Activated naive CD4-positive, alpha-beta T cell treated with anti-CD3 and anti-CD28 coated beads, Interleukin-2, amount 50 U/mL, for 72 hours (primary cell): ENCODE results near the gene CIART. TPM values are rescaled to one million over a fixed set of nuclear protein-coding genes. Genes with fewer than 3 reads are reported as not detected.
"Not testable (repeated sequence)": the region's sequence is repeated elsewhere in the genome, so short reads cannot be mapped to it uniquely, and the experiment has no call there.

Experiments used
- ATAC-seq, 2 donors: fragments of 150-1000 bp; cut with Tn5 transposase; 2 replicates each; pipeline ENCODE4 v1.10.0; 2021; ENCODE audit warnings: mild to moderate bottlenecking in 2 of 2, moderate library complexity in 2 of 2
- DNase-seq, 2 donors: peaks; one replicate each; pipeline ENCODE4 v3.0.0; 2021 to 2022; ENCODE audit warnings: low spot score in 2 of 2
- H3K27ac Mint-ChIP-seq, 2 donors: one replicate each; pipeline ENCODE4 v1.8.0; 2022; ENCODE audit warnings: mild to moderate bottlenecking in 2 of 2, mixed read lengths in 2 of 2
- H3K36me3 Mint-ChIP-seq, 2 donors: one replicate each; pipeline ENCODE4 v1.8.0; 2022; ENCODE audit warnings: mixed read lengths in 2 of 2
- H3K9me3 Mint-ChIP-seq, 2 donors: one replicate each; pipeline ENCODE4 v1.8.0; 2022; ENCODE audit warnings: mixed read lengths in 2 of 2
- total RNA-seq, 2 donors: library from RNA; stranded (reverse); gene quantifications; one replicate each; pipeline ENCODE4 v1.2.3, GENCODE V29; 2022

The CIART gene, protein sequence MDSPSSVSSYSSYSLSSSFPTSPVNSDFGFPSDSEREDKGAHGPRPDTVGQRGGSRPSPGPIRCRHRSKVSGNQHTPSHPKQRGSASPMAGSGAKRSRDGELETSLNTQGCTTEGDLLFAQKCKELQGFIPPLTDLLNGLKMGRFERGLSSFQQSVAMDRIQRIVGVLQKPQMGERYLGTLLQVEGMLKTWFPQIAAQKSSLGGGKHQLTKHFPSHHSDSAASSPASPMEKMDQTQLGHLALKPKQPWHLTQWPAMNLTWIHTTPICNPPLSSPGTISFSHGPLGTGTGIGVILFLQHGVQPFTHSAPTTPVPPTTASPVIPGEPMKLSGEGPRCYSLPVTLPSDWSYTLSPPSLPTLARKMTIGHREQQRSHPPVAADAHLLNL
- total RNA-seq: 1 to 10 TPM; 4.6 to 9.1 TPM

DNA sequence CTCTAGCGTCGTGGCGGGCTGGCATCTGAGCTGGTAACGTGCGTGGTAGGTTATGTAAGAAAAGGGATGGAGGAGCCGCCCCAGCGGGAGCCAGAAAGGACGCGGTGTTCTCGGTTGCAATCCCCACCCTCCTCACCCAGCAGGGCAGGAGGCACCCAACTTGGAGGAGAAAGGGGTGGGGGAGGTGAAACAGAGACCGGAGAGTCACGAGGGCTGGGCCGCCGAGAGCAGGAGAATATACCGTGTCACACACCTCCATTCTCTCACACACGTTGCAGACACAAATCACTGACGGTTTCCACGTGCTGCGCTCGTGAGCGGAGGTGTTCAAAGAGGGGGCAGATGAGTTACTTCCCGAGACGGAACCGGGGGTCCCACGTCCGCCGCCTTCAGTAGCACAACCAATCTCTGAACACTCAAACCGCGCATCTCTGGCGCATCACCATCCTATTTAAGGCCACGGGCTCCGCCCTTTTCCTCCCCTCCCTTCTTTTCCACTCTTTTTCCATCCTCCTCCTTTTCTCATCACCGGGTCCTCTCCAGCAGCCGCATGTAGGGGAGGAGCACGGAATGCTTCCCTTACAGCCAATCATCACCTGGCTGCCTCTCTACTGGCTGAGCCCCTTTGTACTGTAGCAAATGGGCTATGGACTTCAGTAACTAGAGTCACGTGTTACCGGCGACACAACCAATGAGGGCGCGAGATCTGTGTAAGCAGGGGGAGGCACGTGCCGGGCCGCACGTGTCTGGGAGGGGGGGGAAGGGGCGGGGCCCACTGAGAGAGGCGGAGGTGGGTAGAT, at the start of gene CIART:
TSS of gene CIART (plus strand) at position 797 of the 800 bp plus-strand sequence. CDS start 714 bp downstream, outside the sequence.
- peak; percentile 87 to 93 for ATAC-seq
- Mint-ChIP-seq H3K27ac (peak within 1 kb of the TSS; percentile 78 to 86), H3K9me3 (peaks cover 9 to 12% of the 10 kb centered on the region in 2 donors), H3K36me3 (peaks cover 10 to 15% of the 10 kb centered on the region in 2 donors)
- DNase-seq: peak; percentile 60 to 70

DNA sequence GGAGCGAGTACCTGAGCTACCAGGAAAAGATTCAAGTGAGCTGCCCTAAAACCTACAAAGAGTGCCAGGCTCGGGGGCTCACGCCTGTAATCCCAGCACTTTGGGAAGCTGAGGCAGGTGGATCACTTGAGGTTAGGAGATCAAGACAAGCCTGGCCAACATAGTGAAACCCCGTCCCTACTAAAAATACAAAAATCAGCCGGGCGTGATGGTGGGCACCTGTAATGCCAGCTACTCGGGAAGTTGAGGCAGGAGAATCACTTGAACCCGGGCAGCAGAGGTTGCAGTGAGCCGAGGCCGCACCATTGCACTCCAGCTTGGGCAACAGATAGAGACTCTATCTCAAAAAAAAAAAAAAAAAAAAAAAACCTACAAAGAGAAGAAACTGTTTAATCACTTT, 49.4 kb upstream of the CIART start:
- H3K9me3 Mint-ChIP-seq, DNase-seq, ATAC-seq: not testable (repeated sequence)
- H3K36me3 Mint-ChIP-seq: peaks cover 13 to 21% of the 10 kb centered on the region in 2 donors
- peak overlapping the region in 1 of 2 donors; percentile 97 for H3K27ac Mint-ChIP-seq

DNA sequence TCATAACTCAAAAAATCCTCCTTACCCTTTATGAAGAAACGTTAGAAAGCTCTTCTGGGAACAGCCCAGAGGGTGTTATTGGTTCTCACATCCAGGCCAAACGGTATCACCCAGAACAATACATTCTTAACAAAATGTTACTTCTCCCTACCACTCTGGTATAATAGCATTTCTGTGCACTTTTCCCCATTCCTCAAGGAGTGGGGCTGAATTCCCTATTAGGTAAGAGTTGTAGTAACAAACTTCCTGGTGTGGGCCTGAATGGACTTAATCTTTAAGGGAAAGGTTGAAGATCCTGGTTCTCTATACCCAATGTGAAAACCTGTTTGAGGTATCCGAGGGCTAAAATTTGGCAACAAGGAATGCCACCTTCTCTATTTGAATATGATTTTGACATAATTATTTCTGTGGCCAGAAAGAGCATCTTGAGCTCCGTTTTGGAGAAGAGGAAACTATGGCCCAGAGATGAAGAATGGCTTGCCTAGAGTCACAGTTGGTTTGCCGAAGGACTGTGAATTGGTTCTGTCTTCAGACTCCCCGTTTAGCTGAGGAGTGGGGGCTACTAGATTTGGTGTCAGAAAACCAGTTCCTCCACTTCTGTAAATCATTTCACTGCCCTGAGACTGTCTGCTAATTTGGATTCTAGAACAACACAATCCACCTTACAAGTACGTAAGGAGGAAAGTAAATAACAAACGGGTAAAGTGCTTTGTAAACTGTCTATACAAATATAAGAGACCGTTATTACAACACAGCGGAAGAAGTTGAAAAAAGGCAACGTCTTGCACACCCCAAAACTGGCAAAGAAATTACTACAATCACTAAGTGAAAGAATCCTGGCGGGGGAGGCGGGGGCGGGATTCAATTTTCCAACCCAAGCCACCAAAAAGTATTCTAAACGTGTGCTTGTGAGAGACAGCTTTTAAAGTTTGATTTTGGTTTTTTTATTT, 48.7 kb upstream of the CIART start:
- DNase-seq (no peak), ATAC-seq (no peak)
- H3K9me3 Mint-ChIP-seq: no peaks in the 10 kb centered on the region
- H3K27ac Mint-ChIP-seq: peak overlapping the region in 1 of 2 donors; percentile 97
- peaks cover 13 to 20% of the 10 kb centered on the region in 2 donors for H3K36me3 Mint-ChIP-seq

- Mint-ChIP-seq H3K27ac (peak overlapping the region in 1 of 2 donors; percentile 97), H3K9me3 (no peaks in the 10 kb centered on the region), H3K36me3 (peaks cover 13 to 15% of the 10 kb centered on the region in 2 donors)
- no peak for ATAC-seq
- DNase-seq: no peak
Observed at GRCh38 chr1:150234309-150234565, 48.1 kb upstream of the CIART start.

DNA sequence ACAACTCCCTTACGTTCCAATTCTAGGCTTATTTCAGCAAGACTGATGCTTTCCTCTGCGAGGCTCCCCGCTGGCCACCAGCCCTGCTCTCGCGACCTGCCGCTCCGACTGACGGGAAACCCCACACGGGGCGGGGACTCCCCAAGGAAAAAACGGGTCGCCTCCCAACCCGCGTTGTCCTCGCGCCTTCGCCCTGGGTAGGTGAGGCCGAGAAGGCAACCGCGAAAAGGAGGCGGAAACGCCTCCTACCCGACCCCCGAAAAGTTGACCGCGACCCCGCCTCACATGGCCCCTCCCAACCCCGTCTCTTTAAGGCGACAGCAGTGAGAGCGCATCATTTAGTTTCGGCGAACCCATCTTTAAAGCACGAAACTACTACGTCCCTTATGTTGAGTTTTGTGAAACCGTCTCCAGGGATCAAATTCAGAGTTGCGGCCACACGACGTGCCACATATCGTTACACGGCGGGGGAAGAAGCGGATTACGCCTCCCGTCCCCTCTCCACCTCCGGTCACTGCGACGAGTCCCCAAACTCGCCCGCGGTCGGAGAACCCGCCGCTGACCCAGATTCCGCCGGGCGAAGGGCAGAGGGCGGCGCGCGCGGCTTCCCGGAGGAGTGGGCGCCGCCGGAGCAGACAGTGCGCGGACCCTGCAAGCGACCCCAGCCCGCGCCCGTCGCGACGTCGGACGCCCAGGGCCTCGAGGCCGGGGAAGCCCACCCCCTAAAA, 47.6 kb upstream of the CIART start:
- peak; percentile 61 to 69 for ATAC-seq
- Mint-ChIP-seq H3K36me3 (peaks cover 13 to 15% of the 10 kb centered on the region in 2 donors), H3K9me3 (no peaks in the 10 kb centered on the region), H3K27ac (peak overlapping the region in 1 of 2 donors; percentile 97)
- DNase-seq: peak; percentile 84 to 92

GRCh38 chr1:150235294-150235851, 47.0 kb upstream of the CIART start:
- peak in 1 of 2 donors; percentile 0 for ATAC-seq
- H3K36me3 Mint-ChIP-seq: peaks cover 13 to 15% of the 10 kb centered on the region in 2 donors

DNA sequence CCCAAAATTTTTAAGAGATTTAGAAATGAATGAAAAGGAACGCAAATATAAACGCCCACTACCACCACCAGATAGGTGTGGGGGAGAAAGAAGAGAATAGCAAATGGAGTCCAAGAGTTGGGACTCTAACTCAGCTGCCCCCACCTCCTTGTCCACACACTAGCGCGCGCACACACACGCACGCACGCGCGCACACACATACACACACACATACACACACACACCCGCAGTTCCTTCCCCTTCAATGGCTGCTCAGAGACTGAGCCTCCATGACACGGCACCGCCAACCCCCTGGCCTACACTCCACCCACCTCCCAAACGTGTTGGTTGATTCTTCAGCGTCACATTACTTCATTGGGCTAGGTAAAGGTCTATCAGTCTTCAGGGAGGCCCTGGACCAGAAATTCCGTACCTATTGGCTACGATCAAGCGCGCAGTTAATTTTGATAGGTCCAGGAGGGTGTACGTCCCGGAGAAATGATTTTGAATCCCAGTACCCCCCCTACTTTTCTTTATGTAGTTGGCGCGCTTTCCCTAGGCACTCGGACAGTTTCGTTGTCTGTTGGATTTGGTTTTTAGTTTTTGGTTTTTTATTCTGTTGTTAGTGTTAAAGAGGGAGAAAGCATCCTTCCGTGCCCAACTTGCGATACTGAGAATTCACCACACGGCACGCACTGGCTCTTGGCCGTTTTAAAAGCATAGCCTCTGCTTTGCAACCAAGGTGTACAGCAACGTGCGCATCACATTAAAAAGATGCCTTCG, 46.3 kb upstream of the CIART start, which contains the start of gene ANP32E:
TSS of gene ANP32E (minus strand) at position 261 of the 762 bp plus-strand sequence. CDS start 326 bp downstream, outside the sequence.
- peak; percentile 91 to 93 for ATAC-seq
- Mint-ChIP-seq H3K36me3 (peaks cover 13 to 15% of the 10 kb centered on the region in 2 donors), H3K27ac (peak within 1 kb of the TSS in 1 of 2 donors; percentile 97), H3K9me3 (no peaks in the 10 kb centered on the region)
- DNase-seq: peak; percentile 88 to 93

More at GRCh38 chr1:150235294-150235851, 47.0 kb upstream of the CIART start:
- no peak overlapping the region for H3K27ac Mint-ChIP-seq
- DNase-seq: no peak
- no peaks in the 10 kb centered on the region for H3K9me3 Mint-ChIP-seq

DNA sequence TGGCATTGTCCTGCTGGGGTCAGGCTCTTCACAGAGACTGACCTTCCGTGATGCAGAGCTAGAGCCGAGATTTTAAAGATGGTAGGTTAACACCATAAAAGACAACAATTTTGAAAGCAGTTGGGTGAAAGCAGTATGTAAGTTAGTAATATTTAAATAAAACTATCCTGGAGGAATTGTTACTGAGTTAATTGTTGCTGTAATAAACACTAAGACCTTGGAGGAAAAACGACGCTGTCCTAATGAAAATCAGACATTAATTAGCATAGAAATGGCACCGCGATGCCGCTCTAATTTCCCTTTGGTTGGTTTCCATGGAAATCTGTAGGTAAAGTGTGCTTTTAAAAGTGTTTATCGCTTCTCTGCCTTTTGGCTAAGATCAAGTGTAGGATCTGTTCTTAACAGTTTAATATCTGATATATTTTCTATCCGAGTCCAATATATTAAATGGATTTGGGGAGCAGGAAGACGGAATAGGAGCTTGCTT, 45.7 kb upstream of the CIART start:
- Mint-ChIP-seq H3K27ac (no peak overlapping the region), H3K9me3 (no peaks in the 10 kb centered on the region), H3K36me3 (peaks cover 13 to 15% of the 10 kb centered on the region in 2 donors)
- DNase-seq (no peak), ATAC-seq (no peak)

DNA sequence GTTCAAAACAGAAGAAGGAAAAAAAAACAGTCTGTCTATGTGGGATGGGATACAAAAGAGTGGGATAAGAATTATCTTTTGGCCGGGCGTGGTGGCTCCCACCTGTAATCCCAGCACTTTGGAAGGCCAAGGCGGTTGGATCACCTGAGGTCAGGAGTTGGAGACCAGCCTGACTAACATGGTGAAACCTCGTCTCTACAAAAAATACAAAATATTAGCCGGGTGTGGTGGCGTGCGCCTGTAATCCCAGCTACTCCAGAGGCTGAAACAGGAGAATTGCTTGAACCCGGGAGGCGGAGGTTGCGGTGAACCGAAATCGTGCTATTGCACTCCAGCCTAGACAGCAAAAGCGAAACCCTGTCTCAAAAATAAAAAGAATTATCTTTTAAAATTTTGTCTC, 45.2 kb upstream of the CIART start:
- ATAC-seq, H3K27ac Mint-ChIP-seq, H3K9me3 Mint-ChIP-seq: not testable (repeated sequence)
- peaks cover 13 to 15% of the 10 kb centered on the region in 2 donors for H3K36me3 Mint-ChIP-seq
- peak in 1 of 2 donors; percentile 50 for DNase-seq

DNA sequence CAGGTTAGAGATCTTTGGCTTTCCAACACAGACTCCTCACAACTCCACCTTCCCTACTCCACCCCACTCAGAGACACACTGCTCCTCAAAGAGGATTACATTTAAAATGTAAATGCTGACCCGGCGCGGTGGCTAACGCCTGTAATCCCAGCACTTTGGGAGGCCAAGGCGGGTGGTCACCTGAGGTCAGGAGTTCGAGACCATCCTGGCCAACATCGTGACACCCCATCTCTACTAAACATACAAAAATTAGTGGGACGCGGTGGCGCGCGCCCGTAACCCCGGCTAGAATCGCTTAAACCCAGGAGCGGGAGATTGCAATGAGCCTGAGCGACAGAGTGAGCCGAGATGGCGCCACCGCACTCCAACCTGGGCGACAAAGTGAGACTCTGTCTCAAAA, 44.6 kb upstream of the CIART start:
- ATAC-seq: no peak
- H3K27ac Mint-ChIP-seq: no peak overlapping the region
- H3K9me3 Mint-ChIP-seq: no peaks in the 10 kb centered on the region
- peaks cover 13 to 15% of the 10 kb centered on the region in 2 donors for H3K36me3 Mint-ChIP-seq
- peak in 1 of 2 donors; percentile 51 for DNase-seq

GRCh38 chr1:150243003-150243402, 39.4 kb upstream of the CIART start:
- H3K36me3 Mint-ChIP-seq: no peaks in the 10 kb centered on the region
- H3K9me3 Mint-ChIP-seq: no peaks in the 10 kb centered on the region
- no peak for ATAC-seq

GRCh38 chr1:150249936-150250335, 32.4 kb upstream of the CIART start:
- Mint-ChIP-seq H3K27ac (no peak overlapping the region), H3K9me3 (no peaks in the 10 kb centered on the region)
- ATAC-seq: no peak

More at GRCh38 chr1:150243003-150243402, 39.4 kb upstream of the CIART start:
- no peak for DNase-seq
- no peak overlapping the region for H3K27ac Mint-ChIP-seq

DNA sequence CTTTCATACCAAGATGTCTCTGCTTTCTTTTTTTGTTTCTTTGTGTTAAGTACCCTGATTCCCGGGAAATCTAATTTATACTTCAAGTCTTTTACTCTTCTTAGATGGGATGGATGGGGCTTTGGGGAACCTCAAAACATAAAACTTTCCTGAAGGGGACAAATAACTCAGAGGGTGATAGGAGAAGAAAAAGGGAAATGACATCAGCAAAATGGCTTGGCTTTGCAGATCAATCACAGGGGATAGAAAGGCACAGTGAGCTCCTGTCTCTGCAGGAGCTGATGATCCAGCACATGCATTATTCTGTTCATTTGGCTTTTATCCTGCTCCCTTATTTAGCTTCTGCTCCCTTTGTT, 26.2 kb upstream of the CIART start:
- H3K27ac Mint-ChIP-seq: peak overlapping the region in 1 of 2 donors; percentile 80
- DNase-seq: no peak
- H3K36me3 Mint-ChIP-seq: no peaks in the 10 kb centered on the region
- H3K9me3 Mint-ChIP-seq: no peaks in the 10 kb centered on the region
- no peak for ATAC-seq

More at GRCh38 chr1:150249936-150250335, 32.4 kb upstream of the CIART start:
- H3K36me3 Mint-ChIP-seq: no peaks in the 10 kb centered on the region
- no peak for DNase-seq

DNA sequence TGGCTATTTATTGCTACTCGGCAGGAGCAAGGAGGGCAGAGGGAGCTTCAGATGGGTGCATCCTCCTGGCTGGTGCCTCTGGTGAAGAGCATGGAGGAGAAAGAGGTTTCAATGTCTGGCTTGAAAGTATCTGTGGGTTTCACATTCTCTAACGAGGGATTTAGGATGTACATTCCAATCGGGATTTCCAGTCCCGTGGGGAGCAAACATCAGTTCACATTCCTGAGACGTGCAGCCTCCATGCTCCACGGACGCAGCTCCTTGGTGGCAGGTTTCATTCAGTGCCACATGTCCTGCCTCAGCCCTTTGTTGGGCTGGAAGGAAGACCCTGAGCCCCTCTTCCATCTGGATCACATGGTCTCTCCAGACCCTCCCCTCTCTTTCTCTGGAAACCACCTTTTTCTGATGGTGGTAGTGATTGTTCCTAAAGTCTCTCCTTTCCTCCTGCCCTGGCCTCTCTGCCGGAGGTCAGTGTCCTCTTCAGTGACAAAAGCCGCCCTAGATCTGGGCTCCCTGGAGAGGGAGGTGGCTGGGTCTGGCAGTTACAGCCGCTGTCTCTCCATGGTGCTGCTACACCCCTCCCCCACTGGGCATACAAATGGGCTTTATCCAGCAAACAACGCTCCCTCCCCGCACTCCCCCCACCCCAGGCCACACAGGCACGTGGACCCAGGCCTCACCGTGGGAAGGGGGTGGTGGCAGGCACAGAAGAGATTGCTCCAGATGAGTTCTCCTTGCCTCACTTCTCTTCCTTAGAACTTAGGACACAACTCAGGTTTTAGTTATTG, 25.6 kb upstream of the CIART start:
- no peaks in the 10 kb centered on the region for H3K36me3 Mint-ChIP-seq
- H3K27ac Mint-ChIP-seq: no peak overlapping the region
- DNase-seq (no peak), ATAC-seq (no peak)
- no peaks in the 10 kb centered on the region for H3K9me3 Mint-ChIP-seq
